ENCODE data around the gene LYRM7. TPM values are rescaled to one million over a fixed set of nuclear protein-coding genes. Genes with fewer than 3 reads are reported as not detected.

The LYRM7 gene
- total RNA-seq, 1 experiment from 2014 or later = 5.0 TPM

- ChIA-PET POLR2A (ENCODE audit: unreplicated experiment) (no interaction called here), CTCF (no interaction called here)
- Histone ChIP-seq H2AFZ (ENCODE audit: low read length) (no peak overlapping the region), H3K27ac (ENCODE audit: low read length) (no peak overlapping the region), H3K9ac (ENCODE audit: low read length) (no peak overlapping the region), H3K9me2 (replicated peaks; ENCODE audit: low read length) (no peaks in the 10 kb centered on the region), H3K27me3 (ENCODE audit: low read length) (no peaks in the 10 kb centered on the region), H3K79me2 (ENCODE audit: low read length) (no peaks in the 10 kb centered on the region), H3K4me3 (ENCODE audit: low read length) (no peak overlapping the region), H3K4me1 (ENCODE audit: insufficient read depth, low read length) (peaks cover 3% of the 10 kb centered on the region; the same call in 1 of the 2 replicates), H3K4me2 (ENCODE audit: low read length) (no peak overlapping the region), H3F3A (ENCODE audit: low read length, unreplicated experiment) (no peaks in the 10 kb centered on the region), H3K9me3 (ENCODE audit: low read length) (no peaks in the 10 kb centered on the region), H3K36me3 (ENCODE audit: low read depth, low read length) (no peaks in the 10 kb centered on the region), H4K20me1 (ENCODE audit: low read length) (no peaks in the 10 kb centered on the region)
- intact Hi-C loops (cut with micrococcal nuclease) = no loop called here
- DNase-seq = no peak
- TF ChIP-seq EZH2phosphoT487 (IDR thresholded peaks at IDR 0.05; ENCODE audit: borderline replicate concordance, low read length) (no peak), CTCF (conservative IDR thresholded peaks at IDR 0.05; ENCODE audit: low read depth, low read length) (no peak), EZH2 (IDR thresholded peaks at IDR 0.05; ENCODE audit: low read length, unreplicated experiment) (no peak)
- no peak for ATAC-seq
- BruUV-seq (replicated peaks) = no TSS peak
Measured at GRCh38 chr5:131194725-131195124, 24.0 kb downstream of the LYRM7 start.

GRCh38 chr5:131195696-131196095, 25.0 kb downstream of the LYRM7 start:
- CTCF ChIA-PET = no interaction called here
- DNase-seq (no peak), ATAC-seq (no peak)
- Histone ChIP-seq H3K4me3 (ENCODE audit: low read length) (no peak overlapping the region), H4K20me1 (ENCODE audit: low read length) (no peaks in the 10 kb centered on the region), H3K27me3 (ENCODE audit: low read length) (no peaks in the 10 kb centered on the region), H3K9ac (ENCODE audit: low read length) (no peak overlapping the region), H3K9me2 (replicated peaks; ENCODE audit: low read length) (no peaks in the 10 kb centered on the region), H3K4me1 (ENCODE audit: insufficient read depth, low read length) (peaks cover 3% of the 10 kb centered on the region; the same call in 1 of the 2 replicates), H3K9me3 (ENCODE audit: low read length) (no peaks in the 10 kb centered on the region), H3K4me2 (ENCODE audit: low read length) (no peak overlapping the region), H2AFZ (ENCODE audit: low read length) (no peak overlapping the region), H3K36me3 (ENCODE audit: low read depth, low read length) (peaks cover 5% of the 10 kb centered on the region; the same call in 1 of the 2 replicates), H3K79me2 (ENCODE audit: low read length) (no peaks in the 10 kb centered on the region), H3F3A (ENCODE audit: low read length, unreplicated experiment) (no peaks in the 10 kb centered on the region), H3K27ac (ENCODE audit: low read length) (no peak overlapping the region)
- TF ChIP-seq EZH2phosphoT487 (IDR thresholded peaks at IDR 0.05; ENCODE audit: borderline replicate concordance, low read length) (no peak), CTCF (conservative IDR thresholded peaks at IDR 0.05; ENCODE audit: low read depth, low read length) (no peak), EZH2 (IDR thresholded peaks at IDR 0.05; ENCODE audit: low read length, unreplicated experiment) (no peak)
- intact Hi-C loops (cut with micrococcal nuclease) = no loop called here
- BruUV-seq (replicated peaks) = no TSS peak
- POLR2A ChIA-PET (ENCODE audit: unreplicated experiment) = no interaction called here

- Histone ChIP-seq H4K20me1 (ENCODE audit: low read length) (no peaks in the 10 kb centered on the region), H3K4me2 (ENCODE audit: low read length) (no peak overlapping the region), H3F3A (ENCODE audit: low read length, unreplicated experiment) (no peaks in the 10 kb centered on the region), H2AFZ (ENCODE audit: low read length) (no peak overlapping the region), H3K4me1 (ENCODE audit: insufficient read depth, low read length) (peaks cover 3% of the 10 kb centered on the region; the same call in 1 of the 2 replicates), H3K36me3 (ENCODE audit: low read depth, low read length) (peaks cover 5% of the 10 kb centered on the region; the same call in 1 of the 2 replicates), H3K27me3 (ENCODE audit: low read length) (no peaks in the 10 kb centered on the region), H3K9ac (ENCODE audit: low read length) (no peak overlapping the region), H3K4me3 (ENCODE audit: low read length) (no peak overlapping the region), H3K9me2 (replicated peaks; ENCODE audit: low read length) (no peaks in the 10 kb centered on the region), H3K79me2 (ENCODE audit: low read length) (no peaks in the 10 kb centered on the region), H3K9me3 (ENCODE audit: low read length) (no peaks in the 10 kb centered on the region), H3K27ac (ENCODE audit: low read length) (no peak overlapping the region)
- ChIA-PET CTCF (no interaction called here), POLR2A (ENCODE audit: unreplicated experiment) (no interaction called here)
- DNase-seq = no peak
- BruUV-seq (replicated peaks) = no TSS peak
- intact Hi-C loops (cut with micrococcal nuclease) = no loop called here
- no peak for ATAC-seq
- TF ChIP-seq EZH2 (IDR thresholded peaks at IDR 0.05; ENCODE audit: low read length, unreplicated experiment) (no peak), CTCF (conservative IDR thresholded peaks at IDR 0.05; ENCODE audit: low read depth, low read length) (no peak), EZH2phosphoT487 (IDR thresholded peaks at IDR 0.05; ENCODE audit: borderline replicate concordance, low read length) (no peak)
Measured at GRCh38 chr5:131196331-131196730, 25.6 kb downstream of the LYRM7 start.

All from PC-3 (cell line).